SIG-M5 (cell line): ENCODE results near the gene QRICH2.
"Not testable (repeated sequence)": the region's sequence is repeated elsewhere in the genome, so short reads cannot be mapped to it uniquely, and the experiment has no call there.

Experiments
- DNase-seq: peaks from one replicate; lab custom pipeline; 2025; lab: John Stamatoyannopoulos, UW

QRICH2 gene

GRCh38 chr17:76331083-76331482, 23.0 kb upstream of the QRICH2 start:
- DNase-seq, result no peak

GRCh38 chr17:76329664-76330063, 21.6 kb upstream of the QRICH2 start:
- DNase-seq, result no peak

- DNase-seq, result peak; percentile 59
Measured at GRCh38 chr17:76327696-76328095, 19.6 kb upstream of the QRICH2 start.

- DNase-seq, result no peak
Measured at GRCh38 chr17:76326306-76326705, 18.2 kb upstream of the QRICH2 start.

- no peak for DNase-seq
Measured at GRCh38 chr17:76318586-76318985, 10.5 kb upstream of the QRICH2 start.

- no peak for DNase-seq
Measured at GRCh38 chr17:76317535-76317934, 9.5 kb upstream of the QRICH2 start.

- DNase-seq, result no peak
Measured at GRCh38 chr17:76314392-76315227, 6.5 kb upstream of the QRICH2 start.

- DNase-seq, result no peak
Measured at GRCh38 chr17:76312735-76313134, 4.7 kb upstream of the QRICH2 start.

GRCh38 chr17:76309461-76309860, 1.4 kb upstream of the QRICH2 start:
- no peak for DNase-seq

GRCh38 chr17:76307299-76307965, 644 bp downstream of the QRICH2 start:
- no peak for DNase-seq

- not testable (repeated sequence) for DNase-seq
Measured at GRCh38 chr17:76305135-76305454, 3.0 kb downstream of the QRICH2 start.

- DNase-seq, result no peak
Measured at GRCh38 chr17:76304226-76305134, 3.6 kb downstream of the QRICH2 start.

- DNase-seq, result no peak
Measured at GRCh38 chr17:76297436-76297835, 10.6 kb downstream of the QRICH2 start.

GRCh38 chr17:76296889-76297288, 11.2 kb downstream of the QRICH2 start:
- no peak for DNase-seq

GRCh38 chr17:76296186-76296585, 11.9 kb downstream of the QRICH2 start:
- no peak for DNase-seq

- no peak for DNase-seq
Measured at GRCh38 chr17:76293106-76293505, 15.0 kb downstream of the QRICH2 start.

- DNase-seq, result no peak
Measured at GRCh38 chr17:76292567-76292966, 15.5 kb downstream of the QRICH2 start.

GRCh38 chr17:76281573-76282371, 26.3 kb downstream of the QRICH2 start:
- no peak for DNase-seq

- no peak for DNase-seq
Measured at GRCh38 chr17:76280650-76281049, 27.4 kb downstream of the QRICH2 start.

- no peak for DNase-seq
Measured at GRCh38 chr17:76279742-76280287, 28.3 kb downstream of the QRICH2 start.

- no peak for DNase-seq
Measured at GRCh38 chr17:76278952-76279741, 28.9 kb downstream of the QRICH2 start.
